Left renal pelvis (tissue), 4 donors: ENCODE data around the gene ASB7. TPM values are rescaled to one million over a fixed set of nuclear protein-coding genes. Genes with fewer than 3 reads are reported as not detected.

Experiments used
- DNase-seq, 4 donors: peaks; one replicate each; pipeline ENCODE4 v3.0.0-alpha.2; 2013; ENCODE audit warnings: low read depth in 4 of 4, low spot score in 3 of 4
- polyA plus RNA-seq, 4 donors: library from polyadenylated mRNA; unstranded; fragments of 120-200 nt; gene quantifications; one replicate each; pipeline ENCODE4 v1.2.1, GENCODE V29; 2013; ENCODE audit not compliant: insufficient read length in 4 of 4

Gene ASB7
- polyA plus RNA-seq, 4 donors, result 13.8 to 18.1 (median 15.8) TPM

DNA sequence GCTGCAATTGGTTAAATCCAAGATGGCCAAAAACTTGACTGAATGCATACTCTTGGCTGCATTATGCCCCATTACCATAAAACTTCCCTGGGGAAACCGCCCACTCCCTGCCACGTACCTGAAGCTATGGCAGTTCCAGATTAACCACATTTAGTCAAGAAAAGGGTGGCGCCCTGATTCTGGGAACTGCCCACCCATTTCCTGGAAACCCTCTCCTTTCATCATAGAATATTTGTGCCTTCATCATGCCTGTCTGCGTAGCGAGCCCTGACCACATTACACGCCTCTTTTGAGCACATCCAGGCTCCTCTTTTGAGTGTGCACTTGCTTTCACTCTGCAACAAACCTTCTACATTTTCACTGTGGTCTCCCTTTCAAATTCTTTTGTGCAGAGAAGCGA lies 5.6 kb upstream of the ASB7 start:
- DNase-seq, result no peak

DNA sequence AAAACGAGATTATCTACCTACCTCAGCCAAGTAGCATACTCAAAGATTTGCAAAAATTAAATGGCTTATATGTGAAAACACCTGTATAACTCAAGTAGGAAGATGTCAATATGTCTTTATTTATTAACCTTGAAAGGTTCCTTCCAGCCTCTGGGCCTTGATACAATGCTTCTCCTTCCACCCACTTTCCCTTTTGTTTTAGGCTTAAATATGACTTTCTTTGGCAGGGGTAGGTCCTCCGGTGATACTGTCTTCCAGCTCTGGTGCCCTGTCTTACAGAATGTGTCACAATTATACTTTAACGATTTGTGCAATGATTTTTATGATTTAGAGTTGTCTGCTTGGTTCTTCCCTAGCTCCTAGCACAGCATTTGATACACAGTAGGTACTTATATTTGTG lies 4.5 kb upstream of the ASB7 start:
- DNase-seq, result no peak

DNA sequence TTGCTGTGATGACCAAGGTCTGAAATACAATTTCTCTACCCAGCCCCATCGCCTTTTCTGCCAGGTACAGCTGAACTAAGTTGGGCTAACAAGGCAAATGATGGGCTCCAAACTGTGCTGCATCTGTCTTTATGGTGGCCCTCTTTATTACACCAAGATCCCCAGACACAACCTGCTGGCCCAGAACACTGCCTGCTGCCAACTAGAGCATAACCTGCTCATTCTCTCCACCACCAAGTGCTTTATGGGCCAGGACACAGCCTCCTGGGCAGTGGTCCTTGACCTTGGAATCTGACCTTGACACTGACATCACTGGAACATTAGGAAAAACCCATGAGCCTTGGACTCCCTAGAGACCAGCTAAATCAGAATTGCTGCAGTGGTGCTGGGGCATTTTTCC lies 3.7 kb upstream of the ASB7 start:
- no peak for DNase-seq

DNA sequence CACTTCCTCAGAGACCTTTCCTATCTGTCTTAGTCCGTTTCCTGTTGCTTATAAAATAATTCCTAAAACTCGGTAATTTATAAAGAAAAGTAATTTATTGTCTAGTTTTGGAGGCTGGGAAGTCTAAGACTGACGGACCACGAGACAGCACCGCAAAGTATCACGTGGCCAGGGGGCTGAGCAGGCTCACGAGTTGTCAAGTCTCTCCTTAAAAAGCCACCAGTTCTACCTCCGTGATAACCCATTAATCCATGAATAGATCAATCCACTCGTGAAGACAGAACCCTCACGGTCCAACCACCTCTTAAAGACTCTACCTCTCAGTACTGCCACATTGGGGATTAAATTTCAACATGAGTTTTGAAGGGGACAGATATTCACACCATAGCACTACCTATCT lies 1.2 kb upstream of the ASB7 start:
- no peak for DNase-seq

DNA sequence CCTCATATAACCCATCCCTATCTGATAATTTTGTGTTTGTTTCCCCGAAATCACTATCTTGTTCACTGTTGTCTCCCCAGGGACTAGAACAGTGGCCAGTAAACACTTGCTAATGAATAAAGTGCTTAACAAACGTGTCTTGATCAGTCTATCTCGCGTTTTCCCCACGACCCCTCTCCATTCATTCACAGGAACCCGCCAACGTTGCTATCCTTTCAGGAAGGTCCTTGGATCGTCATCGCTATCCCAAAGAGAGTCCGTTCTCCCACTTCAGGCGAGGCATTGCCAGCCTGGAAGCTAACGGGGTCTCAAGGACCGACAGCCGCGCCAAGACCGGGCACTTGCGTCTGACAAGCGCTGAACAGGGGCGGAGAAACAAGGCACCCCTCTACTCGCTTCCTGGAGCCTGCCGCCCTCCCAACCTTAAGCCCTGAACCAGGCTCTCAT lies 749 bp upstream of the ASB7 start:
- no peak for DNase-seq

DNA sequence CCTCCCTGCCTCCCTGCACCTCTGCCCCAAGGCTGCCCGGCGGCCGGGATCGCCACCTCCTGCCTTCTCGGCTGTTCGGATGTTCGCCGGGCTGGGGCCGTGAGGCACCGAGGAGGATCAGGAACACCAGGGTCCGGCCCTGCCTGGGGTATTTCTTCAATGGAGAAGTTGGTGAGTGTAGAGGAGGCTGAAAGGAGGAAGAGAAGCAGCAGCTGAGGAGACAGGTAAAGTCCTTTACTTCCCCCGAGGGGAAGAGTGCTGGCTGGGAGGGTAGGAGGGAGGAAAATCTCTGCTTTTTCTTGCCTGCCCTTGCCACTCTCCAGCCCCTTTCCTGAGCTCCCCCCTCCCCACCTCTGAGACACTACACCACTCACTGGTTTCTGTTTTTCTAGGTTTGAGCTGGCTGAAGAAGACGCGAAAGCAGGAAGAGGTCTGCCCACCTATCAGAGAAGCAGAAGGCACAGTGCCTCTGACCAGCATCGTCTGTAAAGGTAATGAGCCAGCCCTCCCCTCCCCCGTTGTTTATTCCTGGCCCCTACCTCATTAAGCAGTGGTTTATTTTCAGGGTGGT lies 519 bp downstream of the ASB7 start:
- no peak for DNase-seq

DNA sequence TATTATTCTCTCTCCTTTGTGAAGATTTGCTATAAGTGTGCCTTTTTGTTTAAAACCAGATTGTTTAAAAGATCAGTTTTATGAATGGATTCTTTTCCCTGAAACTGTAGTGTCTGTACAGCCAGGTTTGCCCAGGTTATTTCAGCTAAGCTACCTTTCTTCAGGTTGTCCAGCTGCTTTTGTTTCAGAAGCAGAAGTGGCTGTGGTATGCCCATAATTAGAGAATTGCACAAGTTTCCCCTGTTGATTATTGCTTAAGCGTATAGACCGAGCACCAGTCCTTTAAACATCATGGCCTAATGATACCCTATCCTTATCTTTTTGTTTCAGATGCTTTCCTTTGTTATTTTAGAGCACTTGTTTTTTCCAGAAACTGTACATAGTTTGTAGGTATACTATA lies 10.2 kb downstream of the ASB7 start:
- DNase-seq, result no peak

DNA sequence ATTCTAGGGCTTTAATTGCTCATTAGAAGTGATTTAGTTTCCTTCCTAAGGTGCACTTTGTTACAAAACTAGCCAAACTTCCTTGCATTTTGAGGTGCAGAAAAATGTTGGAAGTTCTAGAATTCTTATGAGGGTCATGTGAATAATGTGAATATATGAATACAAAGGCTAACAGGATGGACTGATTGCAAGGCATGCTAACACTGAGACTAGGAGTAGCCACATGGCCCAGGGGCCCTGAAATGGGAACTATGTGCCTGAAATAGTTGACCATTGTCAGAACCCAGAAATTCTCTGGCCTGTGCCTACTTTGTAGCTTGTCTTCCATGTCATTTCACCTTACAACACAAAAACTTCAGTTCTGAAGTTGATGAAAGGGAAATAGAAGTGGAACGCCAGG lies 10.8 kb downstream of the ASB7 start:
- DNase-seq, result no peak

DNA sequence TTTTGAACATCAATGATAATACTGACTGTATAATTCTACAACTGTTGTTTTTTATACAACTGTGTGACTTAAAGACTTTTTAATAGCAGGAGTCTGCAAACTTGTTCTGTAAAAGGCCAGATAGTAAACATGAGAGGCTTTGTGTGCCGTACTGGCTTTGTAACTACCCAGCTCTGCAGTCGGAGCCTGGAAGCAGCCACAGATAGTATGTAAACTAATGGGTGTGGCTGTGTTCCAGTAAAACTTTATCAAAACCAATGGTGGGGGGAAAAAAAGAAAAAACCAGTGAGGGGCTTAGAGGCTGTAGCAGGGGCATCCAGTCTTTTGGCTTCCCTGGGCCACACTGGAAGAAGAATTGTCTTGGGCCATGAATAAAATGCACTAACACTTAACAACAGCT lies 11.9 kb downstream of the ASB7 start:
- no peak for DNase-seq

DNA sequence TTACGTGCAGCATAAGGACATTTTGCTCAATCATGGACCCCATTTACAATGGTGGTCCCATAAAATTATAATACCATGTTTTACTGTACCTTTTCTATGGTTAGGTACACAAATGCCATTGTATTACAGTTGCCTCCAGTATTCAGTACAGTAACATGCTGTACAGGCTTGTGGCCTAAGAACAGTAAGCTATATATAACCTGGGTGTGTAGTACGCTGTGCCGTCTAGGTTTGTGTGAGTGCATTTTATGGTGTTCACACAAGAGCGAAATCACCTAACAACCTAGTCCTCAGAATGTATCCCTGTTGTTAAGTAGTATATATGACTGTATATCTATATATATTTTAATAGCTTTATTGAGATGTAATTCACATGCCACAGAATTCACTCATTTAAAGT lies 12.5 kb downstream of the ASB7 start:
- no peak for DNase-seq

DNA sequence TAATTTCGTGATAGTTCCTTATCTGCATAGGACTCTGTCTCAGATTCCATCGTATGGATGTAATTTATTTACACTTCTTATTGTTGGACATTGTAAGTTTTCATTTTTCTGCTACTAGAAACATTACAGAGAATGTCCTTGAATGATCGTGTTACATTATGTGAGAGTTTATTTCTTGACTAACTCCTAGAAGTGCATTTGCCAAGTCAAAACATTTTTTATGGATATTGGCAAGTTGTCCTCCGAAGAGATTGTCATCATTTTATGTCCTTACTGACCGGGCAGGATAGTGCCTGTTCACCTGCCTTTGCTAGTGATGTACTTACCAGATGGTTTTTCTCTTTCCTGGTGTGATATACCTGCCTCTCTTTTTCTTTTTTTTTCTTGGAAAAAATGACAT lies 13.4 kb downstream of the ASB7 start:
- no peak for DNase-seq

DNA sequence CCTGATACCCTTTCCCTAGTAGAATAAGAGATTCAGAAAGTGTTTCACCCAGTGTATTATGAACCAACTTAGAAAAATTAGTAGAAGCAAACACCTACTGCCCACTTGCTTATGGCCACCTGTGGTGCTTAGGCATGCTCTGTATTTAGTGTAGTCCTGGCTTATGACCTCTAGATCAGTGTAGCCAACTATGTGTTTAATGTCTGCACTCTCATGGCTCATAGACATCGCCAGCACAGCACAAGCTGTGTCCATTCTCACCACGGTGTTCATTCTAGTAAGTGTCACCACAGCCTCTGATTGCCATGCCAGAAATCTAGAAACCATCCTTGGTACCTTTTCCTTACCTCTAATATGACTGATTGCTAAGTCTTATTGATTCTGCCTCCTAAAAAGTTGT lies 14.3 kb downstream of the ASB7 start:
- no peak for DNase-seq

DNA sequence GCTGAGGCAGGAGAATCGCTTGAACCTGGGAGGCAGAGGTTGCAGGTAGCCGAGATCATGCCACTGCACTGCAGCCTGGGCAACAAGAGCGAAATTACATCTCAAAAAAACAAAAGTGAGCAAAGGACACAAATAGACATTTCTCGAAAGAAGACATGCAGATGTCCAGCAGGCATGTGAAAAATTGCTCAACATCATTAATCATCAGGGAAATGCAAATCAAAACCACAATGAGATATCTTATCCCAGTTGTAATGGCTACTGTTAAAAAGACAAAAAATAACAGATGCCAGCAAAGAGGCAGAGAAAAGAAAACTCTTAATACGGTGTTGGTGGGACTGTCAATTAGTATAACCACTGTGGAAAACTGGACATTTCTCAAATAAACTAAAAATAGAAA lies 20.9 kb downstream of the ASB7 start:
- no peak for DNase-seq

DNA sequence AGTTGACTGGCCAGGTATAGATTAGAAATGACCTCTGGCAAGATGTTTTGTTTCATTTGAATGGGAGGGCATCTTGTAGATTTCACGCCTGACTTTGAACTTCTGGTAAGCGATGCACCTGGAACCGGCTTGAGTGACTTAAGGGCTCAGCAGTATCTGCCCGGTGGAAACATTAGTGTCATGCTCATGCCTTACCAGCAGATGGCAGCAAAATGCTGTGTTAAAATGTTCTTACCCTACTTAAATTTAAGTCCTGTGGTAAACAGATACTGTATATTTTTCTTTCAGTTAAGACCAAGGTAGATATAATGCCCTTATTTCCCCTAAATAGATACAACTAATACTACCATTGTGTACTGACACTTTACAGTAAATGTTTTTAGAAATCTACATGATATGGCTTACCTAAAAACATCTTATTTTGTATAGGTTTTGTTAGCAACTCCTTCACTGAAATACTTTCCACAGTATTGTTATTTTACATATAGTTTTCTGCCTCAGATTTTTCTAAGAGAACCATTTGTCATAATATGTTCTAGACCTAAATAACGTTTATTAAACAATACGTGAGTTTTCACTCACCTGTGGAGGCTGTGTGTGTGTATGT lies 25.5 kb downstream of the ASB7 start:
- DNase-seq, result peak; percentile 50 to 72 (median 56)

DNA sequence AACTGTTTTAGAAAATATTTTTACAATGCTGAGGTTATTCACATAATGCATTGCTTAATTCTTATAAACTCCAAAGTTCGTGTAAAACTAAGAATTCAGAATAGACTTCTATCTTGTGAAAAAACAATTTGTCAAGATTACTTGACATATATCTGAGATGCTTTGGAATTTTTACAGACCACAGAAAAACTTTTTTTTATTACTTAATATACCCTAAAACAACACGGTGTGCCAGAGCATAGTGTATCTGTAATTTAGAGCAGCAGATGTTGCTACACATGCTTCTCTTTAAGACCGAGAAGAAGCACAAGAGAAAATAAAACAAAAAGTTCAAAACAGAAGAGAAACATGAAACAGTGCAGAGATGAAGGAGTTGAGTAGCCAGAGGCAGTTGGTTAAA lies 26.4 kb downstream of the ASB7 start:
- no peak for DNase-seq

DNA sequence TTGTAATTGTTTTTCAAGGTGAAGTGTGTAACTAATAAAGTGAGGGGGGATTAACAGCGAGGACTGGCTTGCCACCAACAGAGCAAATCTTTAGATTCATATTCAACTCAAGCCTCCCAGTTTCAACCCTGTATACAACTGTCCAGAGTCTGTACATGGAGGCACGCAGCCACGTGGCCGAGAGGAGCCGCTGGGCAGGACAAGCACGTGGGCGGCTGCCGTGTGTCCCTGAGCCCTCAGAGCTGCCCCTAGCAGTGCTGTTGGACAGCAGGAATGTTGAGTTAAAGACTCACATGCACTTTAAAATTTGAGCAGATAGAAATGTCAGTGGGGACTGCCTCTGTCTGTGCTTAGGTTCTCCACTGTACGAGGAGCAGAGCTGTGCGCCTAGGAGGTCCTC lies 29.4 kb downstream of the ASB7 start:
- no peak for DNase-seq

DNA sequence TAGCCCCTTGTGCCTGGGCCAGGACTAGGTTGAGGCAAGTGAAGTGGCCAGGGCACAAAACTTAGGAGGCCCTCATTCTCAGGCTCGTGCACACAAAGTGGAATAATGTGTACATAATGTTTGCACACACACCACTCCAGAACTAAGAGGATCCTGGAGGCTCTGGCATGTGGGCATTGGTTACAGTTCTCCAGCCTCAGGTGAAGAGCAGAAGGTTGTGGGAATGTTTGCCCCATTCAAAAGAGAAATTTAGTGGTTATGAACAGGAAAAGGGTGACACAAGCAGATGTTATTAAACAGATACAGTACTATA lies 31.3 kb downstream of the ASB7 start:
- no peak for DNase-seq

DNA sequence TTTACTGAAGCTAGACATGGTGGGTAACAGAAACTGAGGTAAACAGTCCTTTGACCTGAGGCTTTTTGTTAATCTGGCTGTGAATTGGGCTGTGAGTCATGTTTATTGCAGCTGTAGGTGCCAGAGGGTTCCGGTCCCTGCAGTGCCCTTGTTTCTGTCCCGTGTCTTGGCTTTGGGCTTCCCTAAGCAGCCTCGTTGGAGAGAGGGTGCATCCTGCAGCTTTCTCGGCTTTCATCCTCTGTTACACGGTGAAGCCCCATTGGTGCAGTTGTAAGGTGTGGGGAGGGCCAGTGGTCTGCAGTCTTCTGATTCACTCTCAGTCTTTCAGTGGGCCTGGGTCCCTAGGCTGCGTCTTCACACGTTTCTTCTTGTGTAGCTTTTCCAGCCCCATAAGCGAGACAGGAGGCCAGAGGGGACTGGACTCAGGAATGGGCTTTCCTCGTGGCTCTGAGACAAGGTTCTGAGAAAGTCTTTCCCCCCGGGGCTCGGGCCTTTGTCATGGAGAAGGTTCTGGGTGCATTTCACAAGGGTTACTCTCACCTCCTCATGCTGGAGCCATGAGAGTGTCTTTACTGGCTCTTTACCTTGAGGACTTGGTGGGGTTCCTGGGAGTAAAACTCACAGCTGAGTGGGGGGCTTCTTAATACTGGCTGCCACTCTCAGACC lies 33.1 kb downstream of the ASB7 start:
- DNase-seq, result no peak

DNA sequence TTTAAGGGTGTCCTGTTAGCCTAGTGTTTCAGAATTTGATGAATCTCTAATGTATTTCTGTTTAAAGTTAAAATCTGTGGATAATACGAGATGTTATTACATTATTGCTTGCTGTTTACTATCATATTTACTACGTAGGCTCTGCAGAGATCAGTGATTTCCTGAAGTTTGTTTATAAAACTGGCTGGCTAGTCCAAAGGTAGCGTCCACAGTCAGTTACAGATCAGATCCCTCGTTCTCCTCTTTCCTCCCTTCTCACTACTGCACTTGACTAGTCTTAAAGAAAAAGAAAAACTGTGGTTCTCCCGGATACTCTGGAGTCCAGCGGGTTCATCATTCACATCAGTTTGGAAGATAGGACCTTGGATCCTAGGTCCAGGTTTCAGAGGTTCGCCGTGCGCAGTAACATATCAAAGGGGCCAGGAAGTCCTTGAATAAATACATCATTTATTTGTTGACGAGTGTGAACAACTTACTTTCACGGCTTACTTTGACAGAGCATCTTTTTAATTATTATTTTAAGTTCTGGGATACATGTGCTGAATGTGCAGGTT lies 35.9 kb downstream of the ASB7 start:
- no peak for DNase-seq

DNA sequence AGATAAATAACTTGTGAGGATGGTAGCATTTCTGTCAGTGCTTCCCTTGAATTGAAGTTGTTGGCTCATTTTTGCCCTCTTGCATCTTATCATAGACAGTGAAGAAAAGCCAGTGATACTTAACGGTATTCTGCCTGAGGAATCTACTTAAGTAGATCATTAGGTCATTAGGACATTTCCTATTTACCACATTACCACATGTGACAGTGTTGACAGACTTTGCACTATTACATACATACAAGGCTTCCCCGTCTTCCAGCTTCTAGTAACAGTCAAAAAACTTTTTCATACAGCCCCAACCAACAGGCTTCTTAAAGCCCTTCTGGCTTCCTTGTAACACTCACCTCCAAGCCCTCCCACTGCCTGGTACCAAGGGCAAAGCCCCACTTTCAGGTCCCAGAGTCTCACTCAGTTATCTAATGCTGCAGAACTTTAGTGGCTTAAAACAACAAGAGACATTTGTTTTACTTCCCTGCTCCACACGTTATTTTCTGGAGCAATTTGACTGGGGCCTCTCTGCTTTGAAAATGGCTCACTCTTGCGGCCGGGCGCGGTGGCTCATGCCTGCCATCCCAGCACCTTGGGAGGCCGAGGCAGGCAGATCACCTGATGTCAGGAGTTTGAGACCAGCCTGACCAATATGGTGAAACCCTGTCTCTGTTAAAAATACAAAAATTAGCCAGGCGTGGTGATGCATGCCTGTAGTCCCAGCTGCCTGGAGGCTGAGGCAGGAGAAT lies 40.0 kb downstream of the ASB7 start:
- no peak for DNase-seq

DNA sequence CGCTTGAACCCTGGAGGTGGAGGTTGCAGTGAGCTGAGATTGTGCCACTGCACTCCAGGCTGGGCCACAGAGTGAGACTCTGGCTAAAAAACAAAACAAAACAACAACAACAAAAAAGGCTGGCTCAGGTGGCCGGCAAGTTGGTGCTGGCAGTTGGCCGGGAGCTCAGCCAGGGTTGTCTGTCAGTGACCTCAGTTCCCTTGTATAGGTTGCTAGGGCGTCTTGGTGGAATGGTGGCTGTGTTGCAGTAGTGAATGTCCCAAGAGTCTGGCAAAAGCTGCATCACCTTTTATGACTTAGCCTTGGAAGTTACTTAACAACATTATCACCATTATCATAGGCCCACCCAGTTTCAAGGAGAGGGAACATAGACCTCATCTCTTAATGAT lies 40.6 kb downstream of the ASB7 start:
- no peak for DNase-seq

DNA sequence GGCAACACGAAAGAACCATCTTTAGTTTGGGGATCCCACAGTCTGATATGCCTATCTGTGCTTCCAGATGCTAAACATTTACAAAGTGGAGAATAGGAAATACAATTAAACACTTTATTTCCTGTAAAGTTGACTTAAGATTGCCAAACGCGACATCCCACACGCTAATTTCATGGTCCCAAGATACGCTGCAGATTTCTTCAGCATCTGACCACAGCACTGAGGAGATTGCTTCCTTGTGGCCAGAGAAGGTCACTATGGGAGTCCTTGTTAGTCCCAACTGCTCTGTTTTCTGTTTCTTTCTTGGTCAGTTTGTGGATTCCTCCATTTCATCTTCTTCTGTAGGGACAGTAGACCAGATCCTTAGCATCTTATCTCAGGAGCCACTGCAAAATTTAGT lies 43.3 kb downstream of the ASB7 start:
- no peak for DNase-seq
